WTC11 (cell line): ENCODE data around the gene HTR3C.

Experiments used
- CTCF ChIP-seq: fragments of 200-600 bp; IDR thresholded peaks from 2 replicates; pipeline ENCODE4 v1.8.0; 2022; ENCODE audit warnings: antibody characterized with exemption
- ESRRA ChIP-seq: sonication (generic); formaldehyde crosslinking; IDR thresholded peaks from 2 replicates; pipeline ENCODE4 v1.8.1; 2022; ENCODE audit warnings: mild to moderate bottlenecking, missing genetic modification reagents, borderline replicate concordance
- GABPB1 ChIP-seq: sonication (generic); formaldehyde crosslinking; IDR thresholded peaks from 2 replicates; pipeline ENCODE4 v1.8.1; 2023; ENCODE audit warnings: mild to moderate bottlenecking, missing genetic modification reagents
- IRF1 ChIP-seq: sonication (generic); formaldehyde crosslinking; IDR thresholded peaks from 2 replicates; pipeline ENCODE4 v1.8.0; 2023; ENCODE audit warnings: missing genetic modification reagents
- MAX ChIP-seq: sonication (generic); formaldehyde crosslinking; IDR thresholded peaks from 2 replicates; pipeline ENCODE4 v1.8.0; 2022; ENCODE audit warnings: mild to moderate bottlenecking, missing genetic modification reagents
- PRDM15 ChIP-seq: sonication (generic); formaldehyde crosslinking; IDR thresholded peaks from 2 replicates; pipeline ENCODE4 v1.8.0; 2022; ENCODE audit warnings: missing genetic modification reagents
- TEAD4 ChIP-seq: sonication (generic); formaldehyde crosslinking; IDR thresholded peaks from 2 replicates; pipeline ENCODE4 v1.8.0; 2022; ENCODE audit warnings: mild to moderate bottlenecking, missing genetic modification reagents
- USF2 ChIP-seq: sonication (generic); formaldehyde crosslinking; IDR thresholded peaks from 2 replicates; pipeline ENCODE4 v1.8.1; 2023; ENCODE audit warnings: mild to moderate bottlenecking, missing genetic modification reagents, moderate library complexity
- ZNF232 ChIP-seq: sonication (generic); formaldehyde crosslinking; IDR thresholded peaks from 2 replicates; pipeline ENCODE4 v1.8.0; 2022; ENCODE audit warnings: mild to moderate bottlenecking, missing genetic modification reagents
- ZNF263 ChIP-seq: sonication (generic); formaldehyde crosslinking; IDR thresholded peaks from 2 replicates; pipeline ENCODE4 v1.8.1; 2022; ENCODE audit warnings: low read depth, mild to moderate bottlenecking, moderate library complexity, missing genetic modification reagents
- ZNF416 ChIP-seq: fragments of 250-450 bp; sonication (Bioruptor Pico); IDR thresholded peaks from 2 replicates; pipeline ENCODE4 v1.9.0; 2021; ENCODE audit warnings: mild to moderate bottlenecking, inconsistent platforms
- ZNF425 ChIP-seq: fragments of 250-450 bp; sonication (Bioruptor Pico); conservative IDR thresholded peaks from 2 replicates; pipeline ENCODE4 v1.9.0; 2021; ENCODE audit warnings: mild to moderate bottlenecking
- TF ChIP-seq, protein P1 (sequence below): sonication (generic); formaldehyde crosslinking; IDR thresholded peaks from 2 replicates; pipeline ENCODE4 v1.8.1; 2022; ENCODE audit warnings: low read depth, missing genetic modification reagents, borderline replicate concordance
- TF ChIP-seq, protein P2 (sequence below): sonication (generic); formaldehyde crosslinking; IDR thresholded peaks from 2 replicates; pipeline ENCODE4 v1.8.1; 2022; ENCODE audit warnings: low read depth, mild to moderate bottlenecking, moderate library complexity, missing genetic modification reagents, borderline replicate concordance

GRCh38 chr3:184003187-184003967 is 49.5 kb upstream of the HTR3C start:
- TF ChIP-seq TEAD4 (CRISPR knock-in tag) (no peak), ZNF232 (CRISPR knock-in tag) (no peak), CTCF (no peak), ZNF425 (CRISPR knock-in tag) (no peak), GABPB1 (no peak), MAX (CRISPR knock-in tag) (no peak), ZNF263 (CRISPR knock-in tag) (no peak), IRF1 (CRISPR knock-in tag) (no peak), ZNF416 (CRISPR knock-in tag) (no peak), PRDM15 (CRISPR knock-in tag) (no peak), ESRRA (no peak), USF2 (CRISPR knock-in tag) (no peak)
- TF ChIP-seq, protein P1, sequence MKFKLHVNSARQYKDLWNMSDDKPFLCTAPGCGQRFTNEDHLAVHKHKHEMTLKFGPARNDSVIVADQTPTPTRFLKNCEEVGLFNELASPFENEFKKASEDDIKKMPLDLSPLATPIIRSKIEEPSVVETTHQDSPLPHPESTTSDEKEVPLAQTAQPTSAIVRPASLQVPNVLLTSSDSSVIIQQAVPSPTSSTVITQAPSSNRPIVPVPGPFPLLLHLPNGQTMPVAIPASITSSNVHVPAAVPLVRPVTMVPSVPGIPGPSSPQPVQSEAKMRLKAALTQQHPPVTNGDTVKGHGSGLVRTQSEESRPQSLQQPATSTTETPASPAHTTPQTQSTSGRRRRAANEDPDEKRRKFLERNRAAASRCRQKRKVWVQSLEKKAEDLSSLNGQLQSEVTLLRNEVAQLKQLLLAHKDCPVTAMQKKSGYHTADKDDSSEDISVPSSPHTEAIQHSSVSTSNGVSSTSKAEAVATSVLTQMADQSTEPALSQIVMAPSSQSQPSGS (CRISPR knock-in tag): no peak
- TF ChIP-seq, protein P2, sequence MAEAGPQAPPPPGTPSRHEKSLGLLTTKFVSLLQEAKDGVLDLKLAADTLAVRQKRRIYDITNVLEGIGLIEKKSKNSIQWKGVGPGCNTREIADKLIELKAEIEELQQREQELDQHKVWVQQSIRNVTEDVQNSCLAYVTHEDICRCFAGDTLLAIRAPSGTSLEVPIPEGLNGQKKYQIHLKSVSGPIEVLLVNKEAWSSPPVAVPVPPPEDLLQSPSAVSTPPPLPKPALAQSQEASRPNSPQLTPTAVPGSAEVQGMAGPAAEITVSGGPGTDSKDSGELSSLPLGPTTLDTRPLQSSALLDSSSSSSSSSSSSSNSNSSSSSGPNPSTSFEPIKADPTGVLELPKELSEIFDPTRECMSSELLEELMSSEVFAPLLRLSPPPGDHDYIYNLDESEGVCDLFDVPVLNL: no peak
